K562 (cell line): ENCODE measurements around the gene PRDM16. TPM values are rescaled to one million over a fixed set of nuclear protein-coding genes. Genes with fewer than 3 reads are reported as not detected.

ENCODE experiments used
- ATAC-seq: fragments of 200-7000 bp; cut with Tn5 transposase; 3 replicates; pipeline ENCODE4 v1.9.1; 2020; ENCODE audit warnings: moderate library complexity
- BruUV-seq: library from RNA; stranded (reverse); fragments of 400-500 nt; replicated peaks from 2 replicates; lab custom pipeline; 2021; lab: Mats Ljungman, UMichigan
- CTCF ChIA-PET: fragments of 300-600 bp; formaldehyde crosslinking; extraction: SDS; loops from one replicate; lab custom pipeline; 2021; ENCODE audit warnings: low intra/inter-chr PET ratio; lab: Yijun Ruan, JAX
- POLR2A ChIA-PET: fragments of 300-600, 350-650 bp; sonication (Branson Sonifier 250); formaldehyde crosslinking; extraction: SDS; loops from one replicate; lab custom pipeline; 2021; ENCODE audit warnings: antibody characterized with exemption, inconsistent platforms; lab: Yijun Ruan, JAX
- DNase-seq, 4 experiments: peaks; one replicate each; pipeline versions ENCODE4 v3.0.0 to v3.0.0-alpha.2; 2011 to 2018; ENCODE audit warnings: low spot score in 3 of 4, mixed read lengths in 3 of 4; ENCODE audit errors: extremely low read depth in 1 of 4
- FAIRE-seq: peaks from 2 replicates; lab custom pipeline; 2011; peaks lifted over from hg19 to GRCh38; lab: Jason Lieb, UNC
- H2AFZ ChIP-seq: 2 replicates; pipeline ENCODE4 v1.6.0; 2011; ENCODE audit warnings: low read depth, low read length, control low read depth, inconsistent platforms
- H3K27ac ChIP-seq: fragments of 200-600 bp; 3 replicates; pipeline ENCODE4 v1.8.0; 2011; ENCODE audit warnings: low read depth, mild to moderate bottlenecking, control low read depth, inconsistent platforms, low read length, moderate library complexity, mixed read lengths; ENCODE audit errors: extremely low read depth
- H3K27me3 ChIP-seq, 2 experiments: fragments of 300-600 bp in 1 of 2; 2 replicates in 1 of 2; 3 replicates in 1 of 2; pipeline versions ENCODE4 v1.6.0 to v1.8.0; 2011; ENCODE audit warnings: inconsistent platforms in 2 of 2, low read length in 2 of 2, mild to moderate bottlenecking in 1 of 2, mixed read lengths in 1 of 2, moderate library complexity in 1 of 2; ENCODE audit not compliant: control insufficient read depth in 2 of 2, insufficient read depth in 2 of 2
- H3K36me3 ChIP-seq: fragments of 300-600 bp; 3 replicates; pipeline ENCODE4 v1.8.0; 2011; ENCODE audit warnings: mild to moderate bottlenecking, low read length, inconsistent platforms; ENCODE audit not compliant: control insufficient read depth, insufficient read depth
- H3K4me1 ChIP-seq, 2 experiments: fragments of 200-600 bp in 1 of 2; replicated peaks in 1 of 2; 2 replicates in 1 of 2; 3 replicates in 1 of 2; pipeline versions ENCODE4 v1.5.1 to v1.8.0; 2011; ENCODE audit warnings: inconsistent platforms in 2 of 2, low read length in 2 of 2, mild to moderate bottlenecking in 1 of 2, mixed read lengths in 1 of 2, moderate library complexity in 1 of 2; ENCODE audit not compliant: control insufficient read depth in 2 of 2, insufficient read depth in 2 of 2
- H3K4me2 ChIP-seq: 2 replicates; pipeline ENCODE4 v1.6.1; 2011; ENCODE audit warnings: low read length, control low read depth, inconsistent platforms, mixed read lengths; ENCODE audit not compliant: insufficient read depth
- H3K4me3 ChIP-seq: fragments of 200-600 bp; sonication (generic), shearing (Covaris generic); 2 replicates; pipeline ENCODE4 v1.5.1; 2016; ENCODE audit warnings: control low read depth, inconsistent platforms
- H3K79me2 ChIP-seq: fragments of 200-600 bp; 3 replicates; pipeline ENCODE4 v1.8.0; 2011; ENCODE audit warnings: low read length, inconsistent platforms; ENCODE audit not compliant: control insufficient read depth, insufficient read depth
- H3K9ac ChIP-seq, 2 experiments: 2 replicates each; pipeline versions ENCODE4 v1.6.0 to v1.6.1; 2011; ENCODE audit warnings: low read depth in 2 of 2, low read length in 2 of 2, control low read depth in 1 of 2, inconsistent platforms in 1 of 2, mild to moderate bottlenecking in 1 of 2, mixed read lengths in 1 of 2; ENCODE audit not compliant: insufficient read depth in 1 of 2
- H3K9me1 ChIP-seq: one replicate; pipeline ENCODE4 v1.6.0; 2011; ENCODE audit warnings: inconsistent platforms, mild to moderate bottlenecking, low read length, moderate library complexity; ENCODE audit not compliant: control insufficient read depth, insufficient read depth
- H3K9me3 ChIP-seq: replicated peaks from 2 replicates; pipeline ENCODE4 v1.5.1; 2011; ENCODE audit warnings: low read depth, low read length, inconsistent platforms; ENCODE audit not compliant: control insufficient read depth, insufficient read depth
- H4K20me1 ChIP-seq: replicated peaks from 2 replicates; pipeline ENCODE4 v1.6.1; 2011; ENCODE audit warnings: low read length, inconsistent platforms, mixed read lengths; ENCODE audit not compliant: control insufficient read depth, insufficient read depth
- ASH1L ChIP-seq: fragments of 450-650 bp; IDR thresholded peaks from 2 replicates; pipeline ENCODE4 v1.6.1; 2018; ENCODE audit warnings: borderline replicate concordance, mild to moderate bottlenecking, low read depth; ENCODE audit not compliant: partially characterized antibody
- CXXC5 ChIP-seq: fragments of 250-450 bp; sonication (Bioruptor Pico); IDR thresholded peaks from 2 replicates; pipeline ENCODE4 v1.8.0; 2022; ENCODE audit warnings: inconsistent platforms, mild to moderate bottlenecking, moderate library complexity
- DIDO1 ChIP-seq: fragments of 450-650 bp; IDR thresholded peaks from 2 replicates; pipeline ENCODE4 v1.6.1; 2016; ENCODE audit warnings: low read depth, missing biosample characterization, missing genetic modification characterization
- KLF1 ChIP-seq: fragments of 450-650 bp; IDR thresholded peaks from 2 replicates; pipeline ENCODE4 v1.6.1; 2016; ENCODE audit warnings: missing genetic modification characterization, missing compliant biosample characterization
- MAZ ChIP-seq, 2 experiments: fragments of 450-650 bp in 1 of 2; sonication (generic) in 1 of 2; formaldehyde crosslinking; IDR thresholded peaks in 1 of 2; conservative IDR thresholded peaks in 1 of 2; 2 replicates each; pipeline versions ENCODE4 v1.4.0 to v1.5.0; 2020; ENCODE audit warnings: mild to moderate bottlenecking in 1 of 2, missing genetic modification reagents in 1 of 2
- RUNX1 ChIP-seq: sonication (generic); IDR thresholded peaks from 2 replicates; pipeline ENCODE4 v1.6.1; 2016; ENCODE audit warnings: antibody characterized with exemption, low read depth
- U2AF2 ChIP-seq: fragments of 200-400 bp; formaldehyde crosslinking; optimal IDR thresholded peaks from 2 replicates; pipeline ENCODE3; 2017; ENCODE audit warnings: low read depth, mild to moderate bottlenecking, low read length
- ZC3H8 ChIP-seq: fragments of 450-650 bp; IDR thresholded peaks from 2 replicates; pipeline ENCODE4 v1.6.1; 2017
- ZNF316 ChIP-seq: fragments of 450-650 bp; IDR thresholded peaks from 2 replicates; pipeline ENCODE4 v1.6.1; 2016
- WGBS: fragments of 100-300 bp; shearing (Covaris generic); methylation state at CpG from one replicate; pipeline ENCODE4 v1.1.6; 2016; ENCODE audit warnings: low coverage, mixed read lengths; ENCODE audit not compliant: insufficient coverage; ENCODE audit errors: missing lambda C conversion rate; 5-methylcytosine and 5-hydroxymethylcytosine counted together
- in situ Hi-C: fragments of 300-500 bp; cut with MboI; formaldehyde crosslinking; loops from 4 replicates; pipeline ENCODE4 v1.15.0; 2018; ENCODE audit warnings: inconsistent platforms, mixed read lengths
- intact Hi-C: fragments of 100-400 bp; cut with micrococcal nuclease; formaldehyde crosslinking; loops from 2 replicates; pipeline ENCODE4 v1.14.2; 2022
- polyA plus RNA-seq, 8 experiments: library from polyadenylated mRNA; depleted of rRNA in 4 of 8; stranded (reverse) in 5 of 8; unstranded in 3 of 8; fragments of >200 nt; fragmentation: Nextera tagmentation in 2 of 8; fragmentation: Illumina TruSeq in 1 of 8; extraction: Ambion mirVana in 2 of 8; extraction: Trizol in 1 of 8; gene quantifications; 2 replicates each; pipeline versions ENCODE4 v1.2.1 to v1.2.3, GENCODE V29; 2011 to 2014; ENCODE audit warnings: inconsistent platforms in 1 of 8, missing spikeins in 1 of 8
- total RNA-seq, 7 experiments: library from RNA; depleted of rRNA in 6 of 7; stranded (reverse); fragments of >200 nt in 6 of 7; fragmentation: Illumina TruSeq in 2 of 7; extraction: Trizol in 2 of 7; gene quantifications; 2 replicates each; pipeline versions ENCODE4 v1.2.1 to v1.2.3, GENCODE V29; 2011 to 2021; ENCODE audit warnings: low replicate concordance in 1 of 7
- TF ChIP-seq, protein P1 (sequence below), 2 experiments: fragments of 450-650 bp; IDR thresholded peaks; 2 replicates each; pipeline ENCODE4 v1.6.1; 2018; ENCODE audit warnings: mild to moderate bottlenecking in 2 of 2, low read depth in 1 of 2; ENCODE audit not compliant: partially characterized antibody in 2 of 2

The PRDM16 gene
- total and polyA plus RNA-seq, 9 of the 15 experiments (the other 6 are each of a cell fraction or from before 2014, with no cell fraction given), result 0.10 to 0.27 TPM; not detected in 7

DNA sequence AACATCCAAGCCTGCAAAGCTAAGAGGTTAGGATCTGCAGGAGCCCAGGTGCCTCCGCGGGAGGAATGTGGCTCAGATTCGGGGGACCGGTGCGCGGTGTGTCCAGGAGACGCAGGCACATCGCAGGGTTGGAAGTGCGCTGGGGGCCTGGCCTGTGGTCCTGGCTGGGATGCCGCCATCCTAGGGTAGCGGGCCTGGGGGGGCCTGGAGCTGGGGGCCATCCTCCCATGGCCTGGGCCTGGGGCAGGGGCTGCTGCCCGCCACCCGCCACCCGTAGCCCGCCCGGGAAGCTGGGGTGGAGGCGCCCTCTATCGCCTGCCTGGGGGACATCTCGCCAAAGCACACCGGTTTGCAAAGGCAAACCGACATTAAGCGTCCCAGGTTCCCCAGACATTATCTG lies 214.8 kb downstream of the PRDM16 start (continued):
- TF ChIP-seq, protein P1, sequence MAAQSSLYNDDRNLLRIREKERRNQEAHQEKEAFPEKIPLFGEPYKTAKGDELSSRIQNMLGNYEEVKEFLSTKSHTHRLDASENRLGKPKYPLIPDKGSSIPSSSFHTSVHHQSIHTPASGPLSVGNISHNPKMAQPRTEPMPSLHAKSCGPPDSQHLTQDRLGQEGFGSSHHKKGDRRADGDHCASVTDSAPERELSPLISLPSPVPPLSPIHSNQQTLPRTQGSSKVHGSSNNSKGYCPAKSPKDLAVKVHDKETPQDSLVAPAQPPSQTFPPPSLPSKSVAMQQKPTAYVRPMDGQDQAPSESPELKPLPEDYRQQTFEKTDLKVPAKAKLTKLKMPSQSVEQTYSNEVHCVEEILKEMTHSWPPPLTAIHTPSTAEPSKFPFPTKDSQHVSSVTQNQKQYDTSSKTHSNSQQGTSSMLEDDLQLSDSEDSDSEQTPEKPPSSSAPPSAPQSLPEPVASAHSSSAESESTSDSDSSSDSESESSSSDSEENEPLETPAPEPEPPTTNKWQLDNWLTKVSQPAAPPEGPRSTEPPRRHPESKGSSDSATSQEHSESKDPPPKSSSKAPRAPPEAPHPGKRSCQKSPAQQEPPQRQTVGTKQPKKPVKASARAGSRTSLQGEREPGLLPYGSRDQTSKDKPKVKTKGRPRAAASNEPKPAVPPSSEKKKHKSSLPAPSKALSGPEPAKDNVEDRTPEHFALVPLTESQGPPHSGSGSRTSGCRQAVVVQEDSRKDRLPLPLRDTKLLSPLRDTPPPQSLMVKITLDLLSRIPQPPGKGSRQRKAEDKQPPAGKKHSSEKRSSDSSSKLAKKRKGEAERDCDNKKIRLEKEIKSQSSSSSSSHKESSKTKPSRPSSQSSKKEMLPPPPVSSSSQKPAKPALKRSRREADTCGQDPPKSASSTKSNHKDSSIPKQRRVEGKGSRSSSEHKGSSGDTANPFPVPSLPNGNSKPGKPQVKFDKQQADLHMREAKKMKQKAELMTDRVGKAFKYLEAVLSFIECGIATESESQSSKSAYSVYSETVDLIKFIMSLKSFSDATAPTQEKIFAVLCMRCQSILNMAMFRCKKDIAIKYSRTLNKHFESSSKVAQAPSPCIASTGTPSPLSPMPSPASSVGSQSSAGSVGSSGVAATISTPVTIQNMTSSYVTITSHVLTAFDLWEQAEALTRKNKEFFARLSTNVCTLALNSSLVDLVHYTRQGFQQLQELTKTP (IDR thresholded peaks at IDR 0.05; ENCODE audit: low read depth in 1 of 2, partially characterized antibody in 2 of 2), result no peak
- TF ChIP-seq CXXC5 (CRISPR knock-in tag) (no peak), ZC3H8 (no peak)

DNA sequence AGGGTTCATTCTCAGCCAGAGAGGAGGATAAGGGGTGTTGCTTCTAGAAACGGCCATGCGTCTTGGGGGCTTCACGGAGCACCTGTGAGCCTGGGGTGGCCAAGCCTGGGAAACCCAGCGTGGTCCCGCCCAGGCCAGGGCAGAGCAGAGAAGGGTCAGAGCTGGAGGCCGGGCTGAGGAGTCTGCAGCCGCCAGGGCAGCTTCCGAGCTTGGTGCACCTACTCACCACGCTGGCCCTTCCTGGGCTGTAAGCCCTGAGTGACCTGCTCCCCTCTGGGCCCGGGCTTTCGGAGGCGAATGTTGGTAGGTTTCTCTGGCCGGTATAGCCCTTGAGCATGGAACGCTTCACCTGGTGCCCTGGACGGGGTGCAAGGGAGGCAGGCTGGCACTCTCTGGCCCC lies 215.7 kb downstream of the PRDM16 start:
- ATAC-seq (no peak), FAIRE-seq (no peak)
- Histone ChIP-seq H3K4me3 (no peak overlapping the region), H2AFZ (no peak overlapping the region), H3K9ac (no peak overlapping the region), H4K20me1 (peaks cover 7% of the 10 kb centered on the region; the same call in 1 of the 2 replicates), H3K9me1 (no peaks in the 10 kb centered on the region), H3K27me3 (peaks cover 11 to 79% of the 10 kb centered on the region in 2 experiments; a peak in 3 of 5 replicates)
- in situ Hi-C loops, result no loop called here
- no TSS peak for BruUV-seq
- CTCF ChIA-PET, result interaction anchor here (0.7 kb wide), 1 partner anchor 10 kb away, joined by 3 read pairs; no protein-coding TSS in a partner anchor
- TF ChIP-seq ZNF316 (no peak), U2AF2 (no peak), MAZ (CRISPR knock-in tag; conservative IDR thresholded peaks at IDR 0.05 in 1 of 2, IDR thresholded peaks at IDR 0.05 in 1 of 2) (no peak), DIDO1 (tag) (no peak), ZC3H8 (no peak), KLF1 (tag) (no peak), RUNX1 (no peak), ASH1L (no peak)
- TF ChIP-seq, all 486 proteins: peak for 0
- 2% methylated on average over 13 of the region's 15 CpGs for WGBS
- POLR2A ChIA-PET, result interaction anchor here (0.7 kb wide), 1 partner anchor 40 kb away, joined by 3 read pairs; no protein-coding TSS in a partner anchor
- Histone ChIP-seq H3K9me3 (no peaks in the 10 kb centered on the region), H3K27ac (no peak overlapping the region), H3K79me2 (no peaks in the 10 kb centered on the region), H3K36me3 (no peaks in the 10 kb centered on the region), H3K4me2 (no peak overlapping the region), H3K4me1 (peaks cover 0 to 7% of the 10 kb centered on the region in 2 experiments; a peak in 1 of 5 replicates)
- no peak for DNase-seq
- intact Hi-C loops, result loop anchor here (5.0 kb wide), 1 partner anchor 272 kb away; no protein-coding TSS in a partner anchor
